Left renal cortex interstitium (tissue), 4 donors: ENCODE measurements around the gene ZNF646. TPM values are rescaled to one million over a fixed set of nuclear protein-coding genes. Genes with fewer than 3 reads are reported as not detected.
"Not testable (repeated sequence)": the region's sequence is repeated elsewhere in the genome, so short reads cannot be mapped to it uniquely, and the experiment has no call there.

Experiments
- DNase-seq, 4 donors: peaks; one replicate each; pipeline ENCODE4 v3.0.0-alpha.2; 2013; ENCODE audit warnings: low read depth in 4 of 4, low spot score in 2 of 4, missing footprints in 1 of 4
- polyA plus RNA-seq, 4 donors: library from polyadenylated mRNA; unstranded; fragments of 120-200 nt; gene quantifications; one replicate each; pipeline ENCODE4 v1.2.1, GENCODE V29; 2013; ENCODE audit not compliant: insufficient read length in 4 of 4

ZNF646 gene
- polyA plus RNA-seq, 4 donors = 11.0 to 19.1 (median 12.5) TPM

DNA sequence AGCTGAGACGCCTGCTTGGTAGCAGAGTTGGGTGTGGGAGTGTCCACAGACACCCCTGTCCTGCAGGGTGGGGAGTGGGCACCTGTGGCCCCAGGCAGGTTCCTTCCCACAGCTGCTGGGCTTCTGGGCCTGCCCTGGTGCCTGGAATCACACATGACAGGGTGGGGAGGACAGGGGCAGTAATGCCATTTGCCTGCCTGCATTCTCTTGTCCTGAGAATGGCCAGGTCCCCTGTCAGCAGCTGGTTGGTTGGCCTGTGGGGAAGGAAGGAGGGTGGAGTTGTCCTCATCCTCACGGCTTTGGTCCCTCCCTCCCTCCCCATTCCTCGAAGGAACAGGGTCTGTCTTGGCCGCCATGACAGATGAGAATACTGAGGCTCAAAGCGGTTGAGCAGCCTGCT lies 9.3 kb downstream of the ZNF646 start:
- DNase-seq = no peak

DNA sequence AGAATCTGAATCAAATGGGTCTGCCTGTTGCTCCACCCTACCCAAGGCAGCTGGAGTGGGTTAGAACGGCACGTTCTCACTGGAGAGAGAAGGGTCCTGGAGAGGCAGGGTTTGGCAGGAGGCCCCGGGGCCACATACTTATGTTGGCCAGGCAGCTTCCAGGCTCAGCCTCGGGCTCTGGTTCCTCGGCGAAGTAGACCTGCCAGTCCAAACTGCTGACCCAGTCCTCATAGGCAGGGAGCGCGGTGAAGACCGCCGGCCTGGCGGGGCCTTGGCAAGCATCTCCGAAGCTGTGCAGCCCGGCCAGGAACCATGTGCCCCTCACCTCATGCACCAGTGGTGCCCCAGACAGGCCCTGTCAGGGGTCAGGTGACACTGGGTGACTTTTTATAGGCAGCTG lies 9.8 kb downstream of the ZNF646 start:
- no peak for DNase-seq

- DNase-seq = no peak
These were observed 10.5 kb downstream of the ZNF646 start for GRCh38 chr16:31084584-31085302.

GRCh38 chr16:31085411-31085810 lies 11.2 kb downstream of the ZNF646 start:
- no peak for DNase-seq

GRCh38 chr16:31085873-31086628 lies 11.8 kb downstream of the ZNF646 start:
- DNase-seq = no peak

DNA sequence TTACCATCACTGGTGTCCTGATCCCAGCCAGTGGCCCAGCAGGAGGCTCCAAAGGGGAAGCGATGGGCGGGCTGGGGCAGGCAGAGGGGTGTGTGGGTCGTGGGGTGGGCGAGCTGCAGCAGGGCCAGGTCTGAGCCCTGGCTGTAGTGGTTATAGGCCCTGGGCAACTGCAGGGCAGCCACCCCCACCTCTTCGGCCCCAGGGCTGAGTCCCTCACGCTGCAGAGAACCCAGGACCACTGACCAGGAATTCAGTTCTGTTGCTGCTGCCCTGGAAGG lies 12.3 kb downstream of the ZNF646 start:
- no peak for DNase-seq

DNA sequence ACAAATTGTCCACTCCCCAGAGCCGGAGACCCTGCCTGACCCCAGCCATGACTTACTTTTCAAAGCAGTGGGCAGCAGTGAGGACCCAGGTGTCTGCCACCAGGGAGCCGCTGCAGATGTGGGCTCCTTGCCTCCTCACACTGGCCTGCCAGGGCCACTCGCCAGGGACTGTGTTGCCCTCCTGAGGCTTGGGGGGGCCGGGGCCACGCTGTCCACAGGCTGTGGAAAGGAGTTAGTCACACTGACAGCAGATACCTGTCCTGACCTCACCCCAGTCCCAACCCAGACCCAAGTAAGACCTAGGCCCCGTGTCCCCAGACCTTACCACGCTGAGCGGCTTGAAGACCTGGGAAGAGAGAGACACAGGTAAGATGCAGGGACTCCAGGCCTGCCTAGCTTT lies 13.3 kb downstream of the ZNF646 start:
- no peak for DNase-seq

GRCh38 chr16:31087971-31088370 lies 13.7 kb downstream of the ZNF646 start:
- no peak for DNase-seq

- no peak for DNase-seq
These were observed 14.4 kb downstream of the ZNF646 start, which contains the start of gene PRSS53 for GRCh38 chr16:31088459-31089183. Gene PRSS53, minus strand, starts transcription at chr16:31088943. Its CDS starts 134 bp downstream, at chr16:31088809.

DNA sequence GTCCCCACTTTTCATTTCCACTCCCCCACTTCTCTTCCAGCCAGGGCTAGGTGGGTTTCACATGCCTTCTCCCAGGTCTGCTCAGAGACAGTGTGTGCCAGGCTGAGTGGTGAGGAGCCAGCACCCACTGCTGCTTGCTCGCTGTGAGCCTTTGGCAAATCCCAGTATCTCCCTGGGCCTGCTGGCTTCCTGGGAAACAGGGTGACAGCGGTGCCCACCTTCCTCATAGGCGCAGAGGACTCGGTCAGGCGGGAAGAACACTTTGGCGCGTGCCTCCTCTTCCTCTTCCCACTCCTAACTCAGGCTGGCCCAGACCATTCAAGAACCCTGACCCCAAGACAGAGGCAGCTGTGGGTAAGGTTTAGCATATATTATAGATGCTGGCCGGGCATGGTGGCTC lies 15.0 kb downstream of the ZNF646 start:
- DNase-seq = no peak

- no peak for DNase-seq
These were observed 16.3 kb downstream of the ZNF646 start for GRCh38 chr16:31090540-31090939.

DNA sequence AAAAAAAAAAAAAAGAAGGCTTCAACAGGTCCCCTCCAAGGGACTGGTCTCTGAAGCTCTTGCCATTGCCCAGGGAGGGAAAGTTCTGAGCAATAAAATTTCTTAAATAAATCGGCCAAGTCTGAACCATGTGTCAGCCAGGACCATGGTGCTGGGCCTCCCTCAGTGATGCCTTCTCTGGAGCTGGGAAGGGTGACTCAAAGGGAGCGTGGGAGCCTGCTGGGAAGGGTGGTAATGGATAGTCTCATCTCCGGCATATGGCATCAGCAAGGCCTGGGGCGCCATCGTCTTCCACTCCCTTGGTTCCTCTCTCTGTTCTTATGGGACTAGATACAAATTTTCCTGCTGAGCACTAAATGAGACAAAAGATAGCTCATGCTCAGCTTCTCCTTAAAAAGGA lies 18.1 kb downstream of the ZNF646 start:
- no peak for DNase-seq

- DNase-seq = no peak
These were observed 19.0 kb downstream of the ZNF646 start for GRCh38 chr16:31093132-31093703.

DNA sequence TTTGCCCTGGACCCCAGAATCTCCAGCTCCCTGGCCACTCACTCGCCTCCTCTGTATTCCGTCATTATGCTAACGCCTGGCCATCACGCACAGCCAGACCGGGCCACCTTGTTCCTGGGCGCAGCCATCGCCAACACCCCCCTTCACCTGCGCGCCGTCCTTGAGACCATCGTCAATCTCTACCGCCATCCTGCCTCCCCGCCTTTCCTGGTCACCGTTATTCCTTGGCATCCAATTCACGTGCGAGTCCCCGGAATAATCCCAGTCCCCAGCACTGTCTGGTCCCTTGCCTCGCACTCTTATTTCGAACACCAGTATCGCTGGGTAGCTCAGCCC lies 19.8 kb downstream of the ZNF646 start:
- DNase-seq = no peak

DNA sequence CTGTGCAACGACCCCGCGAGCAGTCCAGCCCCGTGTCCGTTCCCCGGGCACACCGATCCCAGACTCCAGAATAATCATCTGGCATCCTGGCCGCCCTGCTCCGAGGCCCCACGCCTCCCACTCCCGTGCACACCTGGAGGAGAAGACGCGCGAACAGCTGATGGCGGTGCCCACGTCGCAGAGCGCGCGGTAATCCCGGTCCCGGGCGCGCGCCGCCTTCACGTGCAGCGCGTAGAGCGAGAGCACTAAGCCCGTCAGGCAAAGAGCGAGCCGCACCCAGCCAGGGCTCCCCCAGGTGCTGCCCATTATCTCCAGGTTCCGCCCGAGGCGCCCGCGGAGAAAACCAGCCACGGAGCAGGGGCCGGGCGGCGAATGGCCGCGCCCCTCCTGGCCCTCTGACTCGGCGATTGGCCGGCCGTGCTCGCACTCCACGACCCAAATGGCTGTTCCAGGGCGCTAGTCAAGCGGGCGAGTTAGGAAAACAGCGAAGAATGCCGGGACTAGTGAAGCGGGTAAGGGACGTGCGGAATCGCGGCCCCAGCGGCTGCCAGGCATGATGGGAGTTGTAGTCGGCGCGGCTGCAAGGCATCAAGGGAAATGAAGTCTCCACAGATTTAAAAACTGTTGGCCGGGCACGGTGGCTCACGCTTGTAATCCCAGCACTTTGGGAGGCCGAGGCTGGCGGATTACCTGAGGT lies 20.4 kb downstream of the ZNF646 start, which contains the start of gene VKORC1:
Gene VKORC1 (minus strand): TSS at position 374 of the 697 bp plus-strand sequence. CDS start 68 bp downstream, at position 306.
- DNase-seq = peak in 3 of 4 donors; percentile 73 to 89 (median 82)

- no peak for DNase-seq
These were observed 25.8 kb downstream of the ZNF646 start for GRCh38 chr16:31099860-31100638.

DNA sequence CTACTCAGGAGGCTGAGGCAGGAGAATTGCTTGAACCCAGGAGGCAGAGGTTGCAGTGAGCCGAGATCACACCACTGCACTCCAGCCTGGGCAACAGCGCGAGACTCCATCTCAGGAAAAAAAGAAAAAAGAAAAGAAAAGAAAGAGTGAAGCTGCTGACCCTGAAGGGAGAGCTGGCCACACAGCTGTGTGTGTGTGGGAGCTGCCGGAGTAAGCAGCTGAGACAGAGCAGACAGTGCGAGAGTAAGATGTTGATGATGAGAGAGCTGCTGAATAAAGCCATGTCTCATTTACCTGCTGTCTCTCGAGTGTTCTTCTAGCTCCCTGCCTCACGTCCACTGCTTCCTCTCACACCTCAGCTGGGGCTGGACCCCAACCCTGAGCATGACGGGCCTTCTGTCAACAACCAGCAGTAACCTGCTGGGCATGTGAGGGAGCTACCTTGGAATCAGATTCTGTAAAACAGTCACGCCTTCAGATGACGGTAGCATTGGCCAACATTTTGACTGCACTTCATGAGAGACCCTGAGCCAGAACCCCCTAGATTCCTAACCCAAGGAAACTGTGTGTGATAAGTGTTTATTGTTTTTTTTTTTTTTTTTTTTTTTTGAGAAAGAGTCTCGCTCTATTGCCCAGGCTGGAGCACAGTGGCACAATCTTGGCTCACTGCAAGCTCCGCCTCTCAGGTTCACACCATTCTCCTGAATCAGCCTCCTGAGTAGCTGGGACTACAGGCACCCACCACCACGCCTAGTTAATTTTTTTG lies 26.8 kb downstream of the ZNF646 start:
- not testable (repeated sequence) for DNase-seq

- no peak for DNase-seq
These were observed 31.5 kb downstream of the ZNF646 start for GRCh38 chr16:31105677-31106213.
